Measurements from ENCODE around the gene CHD6. TPM values are rescaled to one million over a fixed set of nuclear protein-coding genes. Genes with fewer than 3 reads are reported as not detected.
A peak's percentile ranks its signal among the peaks of the same experiment; 100 is the strongest.

The CHD6 gene
- polyA plus RNA-seq, 1 donor (not counting 4 experiments of a cell fraction or from before 2014, with no cell fraction given), result 6.8 TPM

- no peaks in the 10 kb centered on the region for H3K9me1 ChIP-seq (ENCODE audit: control insufficient read depth, extremely low read depth, insufficient read depth, low read length)
- TF ChIP-seq EZH2 (IDR thresholded peaks at IDR 0.05; ENCODE audit: low read length), result no peak
- TF ChIP-seq CTCF (optimal IDR thresholded peaks at IDR 0.05 in 1 of 3, IDR thresholded peaks at IDR 0.05 in 1 of 3, conservative IDR thresholded peaks at IDR 0.05 in 1 of 3; ENCODE audit: extremely low read depth in 1 of 3, insufficient read depth in 2 of 3, low read length in 3 of 3), result no peak
- no peaks in the 10 kb centered on the region for H3K79me2 ChIP-seq (ENCODE audit: control insufficient read depth, insufficient read depth, low read length)
- no peak overlapping the region for H3K9ac ChIP-seq (ENCODE audit: control insufficient read depth, extremely low read depth, insufficient read depth, low read length)
- no peak for FAIRE-seq
- no peaks in the 10 kb centered on the region for H3K27me3 ChIP-seq (ENCODE audit: control insufficient read depth, extremely low read depth, insufficient read depth, low read length)
- H3K27ac ChIP-seq (ENCODE audit: control insufficient read depth, insufficient read depth, low read length), result no peak overlapping the region
- H4K20me1 ChIP-seq (ENCODE audit: control insufficient read depth, extremely low read depth, insufficient read depth, low read length), result no peaks in the 10 kb centered on the region
- no peak overlapping the region for H3K4me2 ChIP-seq (ENCODE audit: control insufficient read depth, extremely low read depth, insufficient read depth, low read depth, low read length)
- dilution Hi-C loops (cut with MboI; ENCODE audit: extremely low pct_ligation_motif_present, low sequenced_read_pairs), result no loop called here
- H2AFZ ChIP-seq (ENCODE audit: control insufficient read depth, low read length), result no peak overlapping the region
- peaks cover 9% of the 10 kb centered on the region for H3K4me1 ChIP-seq (ENCODE audit: control insufficient read depth, extremely low read depth, insufficient read depth, low read length)
- H3K9me3 ChIP-seq (ENCODE audit: control insufficient read depth, low read depth, low read length), result no peaks in the 10 kb centered on the region
- DNase-seq (ENCODE audit: low read depth, low spot score), result no peak
- H3K36me3 ChIP-seq (ENCODE audit: control insufficient read depth in 2 of 2, extremely low read depth in 1 of 2, insufficient read depth in 2 of 2, low read length in 2 of 2), result peaks cover 0 to 1% of the 10 kb centered on the region in 2 experiments
- no peak overlapping the region for H3K4me3 ChIP-seq (ENCODE audit: control insufficient read depth in 2 of 3, extremely low read depth in 1 of 3, insufficient read depth in 2 of 3, low read depth in 1 of 3, low read length in 3 of 3)
Observed at GRCh38 chr20:41432746-41433145, 185.4 kb downstream of the CHD6 start.

- H3K79me2 ChIP-seq (ENCODE audit: control insufficient read depth, insufficient read depth, low read length), result no peaks in the 10 kb centered on the region
- H2AFZ ChIP-seq (ENCODE audit: control insufficient read depth, low read length), result no peak overlapping the region
- DNase-seq (ENCODE audit: low read depth, low spot score) (peak; percentile 28), FAIRE-seq (no peak)
- H3K4me3 ChIP-seq (ENCODE audit: control insufficient read depth in 2 of 3, extremely low read depth in 1 of 3, insufficient read depth in 2 of 3, low read depth in 1 of 3, low read length in 3 of 3), result no peak overlapping the region
- H3K4me2 ChIP-seq (ENCODE audit: control insufficient read depth, extremely low read depth, insufficient read depth, low read depth, low read length), result no peak overlapping the region
- H3K27me3 ChIP-seq (ENCODE audit: control insufficient read depth, extremely low read depth, insufficient read depth, low read length), result no peaks in the 10 kb centered on the region
- peaks cover 9% of the 10 kb centered on the region for H3K4me1 ChIP-seq (ENCODE audit: control insufficient read depth, extremely low read depth, insufficient read depth, low read length)
- H3K36me3 ChIP-seq (ENCODE audit: control insufficient read depth in 2 of 2, extremely low read depth in 1 of 2, insufficient read depth in 2 of 2, low read length in 2 of 2), result peaks cover 0 to 5% of the 10 kb centered on the region in 2 experiments
- no peak overlapping the region for H3K27ac ChIP-seq (ENCODE audit: control insufficient read depth, insufficient read depth, low read length)
- dilution Hi-C loops (cut with MboI; ENCODE audit: extremely low pct_ligation_motif_present, low sequenced_read_pairs), result no loop called here
- H3K9me3 ChIP-seq (ENCODE audit: control insufficient read depth, low read depth, low read length), result no peaks in the 10 kb centered on the region
- TF ChIP-seq EZH2 (IDR thresholded peaks at IDR 0.05; ENCODE audit: low read length) (no peak), CTCF (optimal IDR thresholded peaks at IDR 0.05 in 1 of 3, IDR thresholded peaks at IDR 0.05 in 1 of 3, conservative IDR thresholded peaks at IDR 0.05 in 1 of 3; ENCODE audit: extremely low read depth in 1 of 3, insufficient read depth in 2 of 3, low read length in 3 of 3) (no peak)
- no peaks in the 10 kb centered on the region for H4K20me1 ChIP-seq (ENCODE audit: control insufficient read depth, extremely low read depth, insufficient read depth, low read length)
- H3K9ac ChIP-seq (ENCODE audit: control insufficient read depth, extremely low read depth, insufficient read depth, low read length), result no peak overlapping the region
- H3K9me1 ChIP-seq (ENCODE audit: control insufficient read depth, extremely low read depth, insufficient read depth, low read length), result no peaks in the 10 kb centered on the region
Observed at GRCh38 chr20:41428285-41428684, 189.9 kb downstream of the CHD6 start.

Measured in keratinocyte (primary cell).